ENCODE results near the gene KLRD1.
"Not testable (repeated sequence)": the region's sequence is repeated elsewhere in the genome, so short reads cannot be mapped to it uniquely, and the experiment has no call there.

DNA sequence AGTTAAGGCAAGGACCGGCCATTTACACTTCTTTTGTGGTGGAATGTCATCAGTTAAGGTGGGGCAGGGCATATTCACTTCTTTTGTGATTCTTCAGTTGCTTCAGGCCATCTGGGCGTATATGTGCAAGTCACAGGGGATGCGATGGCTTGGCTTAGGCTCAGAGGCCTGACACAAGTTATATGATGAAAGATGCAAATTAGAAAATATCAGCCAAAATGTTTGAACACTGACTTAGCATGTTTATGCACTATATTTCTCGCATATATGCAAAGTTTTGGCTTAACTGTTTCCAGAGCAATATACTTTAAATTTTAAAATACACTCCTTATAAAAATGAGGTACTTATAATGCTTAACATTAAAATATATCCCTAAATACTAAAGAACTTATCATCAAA is 30.8 kb downstream of the KLRD1 start:
- TF ChIP-seq MAZ (IDR thresholded peaks at IDR 0.05; ENCODE audit: borderline replicate concordance, low read depth, low read length); RFX5 (IDR thresholded peaks at IDR 0.05; ENCODE audit: low read depth, low read length); POLR2A (IDR thresholded peaks at IDR 0.05; ENCODE audit: low read depth, low read length); CEBPB (IDR thresholded peaks at IDR 0.05; ENCODE audit: low read depth, low read length); RCOR1 (IDR thresholded peaks at IDR 0.05; ENCODE audit: insufficient replicate concordance, low read length); RAD21 (IDR thresholded peaks at IDR 0.05; ENCODE audit: low read length); MXI1 (IDR thresholded peaks at IDR 0.05; ENCODE audit: borderline replicate concordance, low read depth, low read length); SMC3 (IDR thresholded peaks at IDR 0.05; ENCODE audit: low read depth, low read length); BHLHE40 (IDR thresholded peaks at IDR 0.05; ENCODE audit: low read depth, low read length); MAFK (IDR thresholded peaks at IDR 0.05; ENCODE audit: low read depth, low read length): not testable (repeated sequence)
- TF ChIP-seq, protein P1, sequence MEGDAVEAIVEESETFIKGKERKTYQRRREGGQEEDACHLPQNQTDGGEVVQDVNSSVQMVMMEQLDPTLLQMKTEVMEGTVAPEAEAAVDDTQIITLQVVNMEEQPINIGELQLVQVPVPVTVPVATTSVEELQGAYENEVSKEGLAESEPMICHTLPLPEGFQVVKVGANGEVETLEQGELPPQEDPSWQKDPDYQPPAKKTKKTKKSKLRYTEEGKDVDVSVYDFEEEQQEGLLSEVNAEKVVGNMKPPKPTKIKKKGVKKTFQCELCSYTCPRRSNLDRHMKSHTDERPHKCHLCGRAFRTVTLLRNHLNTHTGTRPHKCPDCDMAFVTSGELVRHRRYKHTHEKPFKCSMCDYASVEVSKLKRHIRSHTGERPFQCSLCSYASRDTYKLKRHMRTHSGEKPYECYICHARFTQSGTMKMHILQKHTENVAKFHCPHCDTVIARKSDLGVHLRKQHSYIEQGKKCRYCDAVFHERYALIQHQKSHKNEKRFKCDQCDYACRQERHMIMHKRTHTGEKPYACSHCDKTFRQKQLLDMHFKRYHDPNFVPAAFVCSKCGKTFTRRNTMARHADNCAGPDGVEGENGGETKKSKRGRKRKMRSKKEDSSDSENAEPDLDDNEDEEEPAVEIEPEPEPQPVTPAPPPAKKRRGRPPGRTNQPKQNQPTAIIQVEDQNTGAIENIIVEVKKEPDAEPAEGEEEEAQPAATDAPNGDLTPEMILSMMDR (conservative IDR thresholded peaks at IDR 0.05; ENCODE audit: low read depth, low read length), result not testable (repeated sequence)
- TF ChIP-seq, protein P2, sequence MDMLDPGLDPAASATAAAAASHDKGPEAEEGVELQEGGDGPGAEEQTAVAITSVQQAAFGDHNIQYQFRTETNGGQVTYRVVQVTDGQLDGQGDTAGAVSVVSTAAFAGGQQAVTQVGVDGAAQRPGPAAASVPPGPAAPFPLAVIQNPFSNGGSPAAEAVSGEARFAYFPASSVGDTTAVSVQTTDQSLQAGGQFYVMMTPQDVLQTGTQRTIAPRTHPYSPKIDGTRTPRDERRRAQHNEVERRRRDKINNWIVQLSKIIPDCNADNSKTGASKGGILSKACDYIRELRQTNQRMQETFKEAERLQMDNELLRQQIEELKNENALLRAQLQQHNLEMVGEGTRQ (IDR thresholded peaks at IDR 0.05; ENCODE audit: low read depth, low read length), result not testable (repeated sequence)
- TF ChIP-seq, protein P3, sequence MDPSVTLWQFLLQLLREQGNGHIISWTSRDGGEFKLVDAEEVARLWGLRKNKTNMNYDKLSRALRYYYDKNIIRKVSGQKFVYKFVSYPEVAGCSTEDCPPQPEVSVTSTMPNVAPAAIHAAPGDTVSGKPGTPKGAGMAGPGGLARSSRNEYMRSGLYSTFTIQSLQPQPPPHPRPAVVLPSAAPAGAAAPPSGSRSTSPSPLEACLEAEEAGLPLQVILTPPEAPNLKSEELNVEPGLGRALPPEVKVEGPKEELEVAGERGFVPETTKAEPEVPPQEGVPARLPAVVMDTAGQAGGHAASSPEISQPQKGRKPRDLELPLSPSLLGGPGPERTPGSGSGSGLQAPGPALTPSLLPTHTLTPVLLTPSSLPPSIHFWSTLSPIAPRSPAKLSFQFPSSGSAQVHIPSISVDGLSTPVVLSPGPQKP (IDR thresholded peaks at IDR 0.05; ENCODE audit: borderline replicate concordance, low read depth, low read length), result not testable (repeated sequence)
